ENCODE results near the gene LIME1.

The LIME1 gene

GRCh38 chr20:63736893-63737694, 630 bp downstream of the LIME1 start:
- TF ChIP-seq CTCF (conservative IDR thresholded peaks at IDR 0.05) = no peak
- TF ChIP-seq ZFX (IDR thresholded peaks at IDR 0.05) = no peak
- no peak overlapping the region for H3K27ac ChIP-seq

- H3K27ac ChIP-seq = no peak overlapping the region
- no peak for TF ChIP-seq CTCF (conservative IDR thresholded peaks at IDR 0.05)
- no peak for TF ChIP-seq ZFX (IDR thresholded peaks at IDR 0.05)
Observed at GRCh38 chr20:63737695-63737944, 1.2 kb downstream of the LIME1 start.

GRCh38 chr20:63737945-63738686, 1.7 kb downstream of the LIME1 start:
- H3K27ac ChIP-seq = peak overlapping the region; percentile 68; the same call in 1 of the 2 replicates
- TF ChIP-seq ZFX (IDR thresholded peaks at IDR 0.05) (no peak), CTCF (conservative IDR thresholded peaks at IDR 0.05) (no peak)

- peak overlapping the region; percentile 68 for H3K27ac ChIP-seq
- TF ChIP-seq ZFX (IDR thresholded peaks at IDR 0.05) (no peak), CTCF (conservative IDR thresholded peaks at IDR 0.05) (no peak)
Observed at GRCh38 chr20:63738687-63739129, 2.2 kb downstream of the LIME1 start.

- TF ChIP-seq ZFX (IDR thresholded peaks at IDR 0.05) (no peak), CTCF (conservative IDR thresholded peaks at IDR 0.05) (no peak)
- H3K27ac ChIP-seq = peak within 1 kb of the TSS; percentile 96
Observed at GRCh38 chr20:63739130-63740069, 2.9 kb downstream of the LIME1 start, which contains the start of gene SLC2A4RG. Gene SLC2A4RG (plus strand): TSS chr20:63739776. CDS start chr20:63739913, 137 bp downstream.

GRCh38 chr20:63740070-63740626, 3.7 kb downstream of the LIME1 start:
- peak overlapping the region; percentile 96 for H3K27ac ChIP-seq

More at GRCh38 chr20:63740070-63740626, 3.7 kb downstream of the LIME1 start:
- TF ChIP-seq CTCF (conservative IDR thresholded peaks at IDR 0.05) (no peak), ZFX (IDR thresholded peaks at IDR 0.05) (no peak)

All from C4-2B (cell line).